ENCODE results near the gene HSD17B3. TPM values are rescaled to one million over a fixed set of nuclear protein-coding genes. Genes with fewer than 3 reads are reported as not detected.

The HSD17B3 gene
- total RNA-seq: not detected in 2 replicates

DNA sequence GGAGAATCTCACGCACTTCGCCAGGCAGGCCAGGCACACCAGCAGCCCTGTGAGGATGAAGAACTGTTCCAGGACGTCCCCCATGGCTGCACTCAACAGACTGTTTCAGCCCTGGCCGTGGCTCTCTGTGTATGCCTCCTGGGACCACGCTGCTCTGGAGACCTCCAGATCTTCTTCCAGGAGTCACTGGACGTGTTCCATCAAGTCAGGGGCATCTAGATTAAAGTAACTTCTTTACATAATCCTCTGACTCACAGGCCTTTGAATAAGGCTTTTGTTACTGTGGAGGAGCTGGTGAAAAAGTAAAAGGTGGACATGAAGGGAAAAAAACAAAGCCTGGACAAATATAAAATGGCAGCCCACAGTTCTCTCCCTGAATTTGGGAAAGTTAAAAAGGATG, at the start of gene HSD17B3:
HSD17B3 (minus strand) TSS at position 156 of the 400 bp plus-strand sequence; CDS start at position 84, 72 bp downstream.

Other genes starting within 250 kb of the HSD17B3 start
- 11.6 and 15.6 TPM in 2 replicates for gene SLC35D2, start 81.5 kb upstream of the HSD17B3 start, total RNA-seq
- 1.3 and 1.9 TPM in 2 replicates for gene ZNF367, start 116.2 kb upstream of the HSD17B3 start, total RNA-seq
- gene HABP4, start 148.0 kb upstream of the HSD17B3 start, total RNA-seq: 7.4 and 9.1 TPM in 2 replicates

Measured in cardiac atrium fibroblast (primary cell).